Fibroblast of pulmonary artery (primary cell): ENCODE results near the gene SYPL2.

ENCODE experiments used
- DNase-seq: peaks from one replicate; pipeline ENCODE4 v3.0.0-alpha.2; 2010; ENCODE audit warnings: low read depth
- H3K4me3 ChIP-seq: replicated peaks from 2 replicates; pipeline ENCODE4 v1.5.1; 2011; ENCODE audit warnings: low read depth, mild to moderate bottlenecking, control low read depth, low read length, moderate library complexity
- CTCF ChIP-seq: IDR thresholded peaks from 2 replicates; pipeline ENCODE4 v1.5.1; 2011; ENCODE audit warnings: mild to moderate bottlenecking, control low read depth, low read length, inconsistent platforms; ENCODE audit errors: missing control alignments

SYPL2 gene

GRCh38 chr1:109530457-109531087 lies 64.2 kb downstream of the SYPL2 start:
- TF ChIP-seq CTCF: no peak
- H3K4me3 ChIP-seq: no peak overlapping the region
- DNase-seq: no peak

GRCh38 chr1:109531380-109531779 lies 65.0 kb downstream of the SYPL2 start:
- H3K4me3 ChIP-seq: no peak overlapping the region
- TF ChIP-seq CTCF: no peak
- no peak for DNase-seq
